HG03469 (cell line): Measurements from ENCODE around the gene DRAXIN.

Experiments used
- ATAC-seq: cut with Tn5 transposase; IDR thresholded peaks from one replicate; pipeline ENCODE4 v1.9.1; 2021; ENCODE audit warnings: mild to moderate bottlenecking, moderate library complexity, moderate number of reproducible peaks; ENCODE audit not compliant: unreplicated experiment

DRAXIN gene

DNA sequence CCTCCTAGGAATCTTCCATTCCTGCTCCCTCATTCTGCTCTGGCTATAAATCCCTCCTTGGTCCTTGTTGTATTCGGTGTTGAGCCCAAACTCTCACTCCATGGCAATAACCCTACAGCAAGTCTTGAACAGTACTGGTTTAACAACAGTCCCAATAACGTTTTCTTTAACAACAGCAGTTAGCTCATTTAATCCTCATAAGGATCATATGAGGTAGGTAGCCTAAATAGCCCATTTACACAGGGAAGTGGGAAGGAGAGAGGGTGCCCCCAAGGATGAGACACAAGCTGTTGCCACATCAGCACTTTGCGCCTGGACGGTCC is 44.0 kb downstream of the DRAXIN start:
- no peak for ATAC-seq

DNA sequence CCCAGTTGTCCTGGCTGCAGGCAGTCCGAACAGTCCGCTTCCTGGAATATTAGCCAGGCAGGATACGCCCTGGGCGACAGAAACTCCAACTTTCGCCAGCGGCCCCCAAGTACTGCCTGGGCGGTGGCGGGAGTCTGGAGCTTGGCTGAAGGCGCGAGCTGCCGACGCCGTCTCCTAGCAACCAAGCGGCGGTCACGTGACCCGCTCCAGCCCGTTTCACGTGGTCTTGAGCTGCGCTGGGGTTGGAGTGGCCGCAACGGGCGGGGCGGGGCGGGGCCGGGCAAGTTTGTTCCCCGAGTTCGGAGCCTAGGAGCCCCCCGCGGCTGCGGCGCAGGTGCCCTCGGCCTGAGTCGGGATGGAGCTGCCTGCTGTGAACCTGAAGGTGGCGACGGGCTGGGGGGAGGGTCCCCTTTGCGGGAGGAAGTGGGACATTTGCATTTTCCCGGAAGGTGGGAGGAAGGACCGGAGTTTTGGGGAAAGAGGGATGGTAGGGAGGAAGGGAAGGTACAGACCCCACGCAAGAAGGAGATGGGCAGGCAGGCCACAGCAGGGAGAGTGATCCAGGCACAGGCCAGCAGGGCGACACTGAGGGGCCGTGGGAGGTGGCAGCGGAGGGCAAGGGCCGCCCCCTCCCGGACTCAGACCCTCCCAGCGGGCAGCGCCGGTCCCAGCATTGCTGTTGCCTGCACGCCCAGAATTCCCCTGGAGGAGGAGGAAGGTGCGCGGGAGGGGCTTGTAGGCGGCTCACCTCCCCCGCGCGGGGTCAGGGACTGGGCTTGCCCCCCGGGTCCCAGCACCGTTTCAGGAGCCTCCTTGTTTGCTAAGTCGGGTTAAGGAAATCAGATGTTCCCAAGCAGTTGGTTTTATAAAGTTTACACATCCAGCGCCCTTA is 44.6 kb downstream of the DRAXIN start, which contains the start of gene AGTRAP:
Gene AGTRAP, plus strand, starts transcription at position 283 of the 892 bp plus-strand sequence. Its CDS starts 73 bp downstream, at position 356.
- peak; percentile 56 for ATAC-seq

DNA sequence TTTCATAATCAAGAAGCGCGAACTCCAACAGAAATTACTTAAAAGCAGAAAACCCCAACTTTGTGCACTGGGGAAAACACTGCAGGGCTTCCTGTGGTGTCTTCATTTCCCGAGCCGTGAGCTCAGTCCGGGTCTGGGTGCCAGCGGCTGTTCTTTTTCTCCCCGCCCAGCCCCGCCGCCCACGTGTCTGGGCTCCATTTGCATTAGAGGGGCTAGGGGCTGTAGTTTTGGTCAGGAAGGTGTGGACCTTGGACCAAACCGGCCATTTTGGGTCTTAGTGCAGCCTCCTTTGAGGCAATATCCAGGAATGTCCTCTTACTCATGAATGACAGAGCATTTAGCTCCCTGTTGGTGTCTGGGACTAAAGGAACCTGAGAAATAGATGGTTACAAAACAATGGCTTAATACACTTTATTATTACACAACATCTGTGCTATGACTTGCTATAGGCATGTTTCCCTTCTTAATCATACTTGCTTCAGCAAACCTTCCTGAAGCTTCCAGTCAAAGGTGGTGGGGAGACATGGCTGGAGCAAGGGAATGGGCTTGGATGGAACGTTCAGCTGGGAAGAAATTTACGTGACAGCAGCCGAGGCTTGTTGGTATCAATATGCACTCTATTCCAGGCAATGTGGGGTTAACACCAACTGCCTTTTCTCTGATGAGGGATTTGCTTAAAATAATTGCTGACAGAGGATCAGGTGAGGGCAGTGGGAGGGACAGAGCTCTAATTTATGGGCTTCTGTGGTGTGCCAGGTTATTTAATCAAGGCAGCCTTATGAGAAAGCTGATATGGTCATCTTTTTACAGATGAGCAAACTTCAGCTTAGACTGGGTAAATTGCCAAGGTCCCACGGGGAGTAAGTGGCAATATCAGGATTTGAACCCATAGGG is 45.5 kb downstream of the DRAXIN start:
- ATAC-seq, result no peak

DNA sequence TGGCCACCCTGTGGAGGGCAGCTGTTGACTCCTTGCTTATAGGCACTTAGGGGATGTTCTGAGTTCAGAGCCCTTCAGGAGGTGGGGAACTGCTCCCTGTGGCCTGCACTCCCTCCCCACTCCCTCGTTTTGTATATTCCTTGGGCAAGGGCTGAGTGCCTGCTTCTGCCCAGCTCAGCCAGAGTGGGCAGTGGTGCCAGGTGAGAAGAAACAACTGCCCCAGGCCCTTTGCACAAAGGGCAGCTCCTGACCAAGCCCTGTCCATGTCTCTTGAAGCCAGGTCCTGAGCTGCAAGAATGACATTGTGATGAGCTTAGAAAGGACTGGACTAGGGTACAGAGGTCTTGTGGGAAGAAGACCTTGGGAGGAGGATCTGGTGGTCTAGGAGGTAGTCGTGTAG is 46.6 kb downstream of the DRAXIN start:
- ATAC-seq, result no peak

DNA sequence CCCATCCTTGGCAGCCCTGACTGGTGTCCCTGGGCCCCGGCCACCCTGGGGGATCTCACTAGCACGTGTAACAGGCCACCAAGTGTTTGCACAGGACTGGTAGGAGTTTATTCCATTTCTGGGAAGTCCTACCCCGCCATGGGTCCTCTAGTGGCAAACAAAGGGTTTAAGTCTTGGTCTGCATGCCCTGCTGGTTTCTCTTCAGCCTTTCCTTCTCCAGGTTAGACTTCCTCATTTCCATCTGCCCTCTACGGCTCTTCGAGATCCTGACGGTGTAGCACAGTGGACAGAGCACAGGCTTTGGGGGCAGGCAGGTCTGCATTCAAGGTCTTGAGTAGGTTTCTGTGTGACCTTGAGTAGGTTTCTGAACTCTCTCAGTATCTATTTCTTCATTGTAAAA is 47.3 kb downstream of the DRAXIN start:
- no peak for ATAC-seq

DNA sequence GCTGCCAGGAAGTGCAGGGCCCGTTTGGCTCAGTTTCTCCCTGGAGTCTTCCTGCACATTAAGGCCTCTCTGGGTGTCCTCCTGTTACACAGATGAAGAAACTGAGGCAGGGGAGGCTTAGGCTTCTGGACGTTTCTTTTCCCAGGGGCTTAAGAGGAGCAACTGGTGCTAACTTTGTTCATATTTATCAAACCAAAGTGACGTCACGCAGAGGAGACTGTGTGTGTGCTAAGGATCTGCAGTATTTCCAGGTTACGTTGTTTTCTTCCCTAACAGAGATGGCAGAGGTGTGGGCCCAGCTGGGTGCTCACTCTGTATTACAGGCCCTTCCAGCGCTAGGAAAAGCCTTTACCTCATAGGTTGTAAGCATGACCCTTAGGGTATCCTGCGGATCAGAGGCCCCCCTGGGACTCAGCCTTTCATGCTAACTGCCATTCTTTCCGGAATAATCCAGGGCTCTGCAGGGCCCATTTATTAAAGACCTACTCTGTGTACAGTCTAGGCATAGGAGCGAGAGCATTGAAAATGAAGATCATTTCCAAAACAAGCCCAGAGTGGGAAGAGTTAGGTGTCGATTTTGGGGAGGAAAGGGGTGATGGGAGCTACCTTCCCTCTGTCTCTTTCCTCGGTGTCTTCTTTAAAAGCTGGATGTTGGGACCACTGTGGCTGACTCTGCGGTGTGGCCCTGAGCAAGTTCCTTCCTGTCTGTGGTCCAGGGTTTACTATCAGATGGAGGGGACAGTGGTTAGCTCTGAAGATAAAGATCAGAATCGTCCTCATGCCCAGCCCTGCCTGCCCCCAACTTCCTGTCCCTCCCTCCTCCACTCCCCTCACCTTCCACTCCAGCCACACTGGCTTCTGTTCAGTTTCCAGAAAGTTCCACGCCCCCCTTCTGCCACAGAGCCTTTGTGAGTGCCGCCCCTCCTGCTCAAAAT is 49.0 kb downstream of the DRAXIN start:
- ATAC-seq, result no peak

DNA sequence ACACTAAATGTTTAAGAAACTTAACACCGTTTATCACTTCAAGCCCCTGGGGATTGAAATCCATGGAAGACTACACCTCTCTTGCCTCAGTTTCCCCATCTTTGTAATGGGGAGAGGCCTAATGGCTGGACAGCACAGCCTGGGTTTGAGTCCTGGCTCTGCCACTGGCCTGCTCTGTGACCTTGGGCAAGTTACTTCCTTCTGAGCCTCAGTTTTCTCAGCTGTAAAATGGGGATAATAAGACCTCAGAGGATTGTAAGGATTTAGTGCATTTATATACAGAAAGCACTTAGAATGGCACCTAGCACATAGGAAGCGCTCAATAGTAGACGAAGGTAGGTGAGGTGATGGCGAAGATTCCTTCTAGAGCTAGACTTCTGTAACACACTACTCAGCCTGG is 50.0 kb downstream of the DRAXIN start:
- ATAC-seq, result no peak

DNA sequence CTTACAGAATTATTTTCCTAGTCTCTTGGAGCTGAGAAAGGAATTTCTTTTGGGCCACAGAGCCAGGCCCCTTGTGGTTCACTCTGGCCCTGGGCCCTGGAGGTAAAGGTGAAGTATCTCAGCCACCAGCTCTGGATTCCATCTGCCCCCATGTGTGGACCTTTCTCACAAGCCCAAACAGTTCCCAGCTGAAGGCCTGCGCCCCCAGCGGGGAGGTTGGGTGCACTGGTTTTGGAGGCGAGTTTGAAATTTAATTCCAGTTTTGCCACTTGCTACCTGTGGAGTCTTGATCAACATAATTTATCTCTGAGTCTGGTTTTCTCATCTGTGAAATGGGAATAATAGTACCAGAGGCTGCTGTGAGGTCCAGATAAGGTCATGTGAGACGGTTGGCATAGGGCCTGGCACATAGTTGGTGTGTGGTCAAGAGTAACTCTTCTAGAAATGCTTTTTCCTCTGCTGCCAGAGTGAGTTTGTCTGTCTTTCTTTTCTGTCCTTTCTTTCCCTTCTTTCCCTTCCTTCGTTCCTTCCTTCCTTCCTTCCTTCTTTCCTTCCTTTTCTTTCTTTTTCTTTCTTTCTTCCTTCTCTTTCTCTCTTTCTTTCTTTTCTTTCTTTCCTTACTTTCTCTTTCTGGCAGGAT is 50.5 kb downstream of the DRAXIN start:
- no peak for ATAC-seq

DNA sequence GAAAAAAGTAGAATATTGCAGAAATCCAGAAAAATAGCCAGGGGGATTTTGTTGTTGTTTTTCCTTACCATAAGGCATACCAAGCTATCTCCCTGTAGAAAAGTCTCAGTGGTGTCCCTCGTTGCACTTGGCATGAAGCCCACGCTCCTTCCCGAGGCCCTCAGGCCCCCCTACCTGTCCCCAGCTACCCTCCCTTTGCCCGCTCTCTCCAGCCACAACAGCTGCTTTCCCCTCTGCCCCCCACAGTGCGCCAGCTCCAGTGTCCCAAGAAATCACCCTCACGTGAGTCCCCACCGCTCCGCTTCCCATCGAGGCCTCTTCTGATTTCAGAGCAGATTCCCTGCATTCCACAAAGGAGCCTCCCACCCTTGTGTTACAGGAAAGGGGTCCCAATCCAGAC is 52.8 kb downstream of the DRAXIN start:
- no peak for ATAC-seq

DNA sequence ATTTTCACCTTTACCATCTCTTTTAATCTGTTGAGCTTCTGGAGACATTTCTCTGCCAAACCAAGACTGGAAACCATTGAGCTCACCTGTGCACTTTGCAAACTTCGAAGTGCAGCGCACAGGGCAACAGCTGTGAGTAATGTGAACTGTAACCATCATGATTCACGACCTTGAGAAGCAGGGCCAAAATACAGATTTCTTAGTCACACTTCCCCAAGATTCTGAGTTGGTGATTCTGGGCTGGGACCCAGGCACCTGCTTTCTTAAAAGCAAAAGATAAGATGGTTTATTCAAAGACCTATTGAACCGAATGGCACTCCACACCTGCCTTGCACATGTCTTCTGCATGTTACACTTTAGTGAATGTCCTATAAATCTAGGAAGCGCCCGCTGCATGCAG is 54.6 kb downstream of the DRAXIN start:
- ATAC-seq, result no peak

DNA sequence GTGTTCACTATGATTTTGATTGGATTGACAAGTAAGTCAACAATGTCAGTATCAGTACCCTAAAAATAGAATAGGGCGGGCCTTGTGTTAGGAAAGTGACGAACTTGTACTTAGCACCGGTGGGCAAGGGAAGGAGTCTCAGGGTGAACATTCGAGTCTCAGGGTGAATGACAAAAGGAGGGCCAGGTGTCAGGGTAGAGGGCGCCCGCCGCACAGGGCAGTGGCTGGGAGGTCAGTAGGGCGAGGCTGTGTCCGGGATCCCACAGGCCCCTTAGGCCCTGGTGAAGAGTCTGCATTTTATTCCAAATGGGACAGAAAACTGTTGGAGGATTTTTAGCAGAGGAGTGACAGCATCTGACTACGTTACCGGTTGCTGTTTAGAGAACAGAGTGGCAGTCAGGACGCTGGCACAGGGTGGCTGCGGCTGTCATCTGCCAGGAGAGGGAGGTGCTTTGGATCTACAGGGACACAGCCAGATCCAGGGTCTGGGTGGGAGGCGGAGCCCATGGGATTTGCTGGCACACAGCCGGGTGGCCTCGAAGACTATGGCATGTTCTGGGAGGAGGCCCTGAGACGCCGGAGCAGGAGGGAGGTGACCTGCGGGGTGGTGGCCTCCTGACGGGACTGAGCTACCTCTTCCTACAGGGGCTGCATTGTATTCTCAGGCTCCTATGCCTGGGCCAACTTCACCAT is 55.4 kb downstream of the DRAXIN start:
- no peak for ATAC-seq

DNA sequence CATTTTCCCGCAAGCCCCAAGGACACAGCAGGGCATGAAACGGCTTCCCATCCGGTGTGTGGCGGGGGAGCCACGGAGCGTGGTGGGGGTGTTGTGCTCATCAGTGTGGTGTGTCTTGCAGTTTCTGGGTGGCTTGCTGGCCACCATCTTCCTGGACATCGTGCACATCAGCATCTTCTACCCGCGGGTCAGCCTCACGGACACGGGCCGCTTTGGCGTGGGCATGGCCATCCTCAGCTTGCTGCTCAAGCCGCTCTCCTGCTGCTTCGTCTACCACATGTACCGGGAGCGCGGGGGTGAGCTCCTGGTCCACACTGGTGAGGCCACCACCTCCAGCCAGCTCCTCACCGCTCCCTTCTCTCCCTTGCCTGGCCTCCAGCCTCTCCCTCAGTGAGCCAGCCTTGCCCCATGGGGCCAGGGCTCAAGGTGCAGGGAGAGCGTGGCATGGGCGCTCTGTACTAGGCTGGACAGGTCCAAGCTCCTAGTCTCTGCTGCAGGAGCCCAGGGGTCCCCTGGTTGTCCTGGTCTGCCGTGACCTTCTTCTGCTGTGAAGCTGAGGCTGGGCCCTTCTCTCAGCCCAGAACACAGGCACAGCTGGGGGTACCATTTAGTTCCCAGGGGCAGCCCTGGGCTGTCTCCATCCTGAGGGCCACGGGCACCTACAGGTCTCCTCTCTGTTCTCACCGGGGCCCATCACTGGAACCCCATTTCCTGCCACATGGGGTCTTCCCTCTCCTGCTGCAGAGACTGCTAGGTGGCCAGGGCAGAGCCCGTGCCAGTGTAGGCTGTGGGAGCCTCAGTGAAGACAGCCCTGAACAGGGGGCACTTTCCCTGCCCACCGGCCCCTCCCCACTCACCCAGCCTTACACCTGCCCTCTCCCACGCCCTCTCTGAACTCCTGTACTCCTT is 57.0 kb downstream of the DRAXIN start:
- no peak for ATAC-seq

DNA sequence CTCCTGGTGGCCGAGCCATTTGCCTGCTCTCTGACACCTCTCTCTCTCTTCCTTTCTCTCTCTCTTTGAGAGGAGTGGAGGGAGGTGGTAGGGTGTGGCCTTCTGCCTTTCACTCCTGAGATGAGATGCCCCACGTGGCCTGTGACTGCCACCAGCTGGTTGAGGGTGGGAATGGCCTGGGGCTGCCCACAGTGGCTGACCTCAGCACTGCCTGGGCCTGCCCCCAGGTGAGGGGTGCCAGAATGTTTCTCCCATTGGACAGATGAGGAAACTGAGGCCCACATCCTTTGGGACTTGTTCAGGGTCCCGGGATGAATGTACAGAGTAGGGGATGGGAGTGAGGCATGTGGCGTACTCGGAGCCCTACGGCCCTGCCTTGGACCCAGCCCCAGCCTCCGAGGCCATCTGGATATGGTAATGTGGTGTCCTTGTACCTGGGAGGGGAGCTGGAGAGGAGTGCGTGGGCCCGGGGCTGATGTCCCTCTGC is 57.7 kb downstream of the DRAXIN start:
- ATAC-seq, result no peak

DNA sequence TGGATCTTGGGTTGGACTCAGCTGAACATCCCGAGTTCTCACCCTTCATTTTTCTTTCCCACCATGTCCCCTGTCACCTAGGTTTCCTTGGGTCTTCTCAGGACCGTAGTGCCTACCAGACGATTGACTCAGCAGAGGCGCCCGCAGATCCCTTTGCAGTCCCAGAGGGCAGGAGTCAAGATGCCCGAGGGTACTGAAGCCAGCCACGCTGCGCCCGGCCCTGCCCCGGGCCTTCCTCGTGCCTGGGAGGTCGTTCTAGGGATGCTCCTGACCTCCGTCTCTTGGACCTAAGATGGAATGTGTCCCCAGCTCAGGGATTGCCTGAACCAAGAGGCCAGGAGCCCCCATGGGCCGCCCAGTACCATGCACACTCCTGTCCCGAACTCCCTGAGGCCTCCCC is 58.5 kb downstream of the DRAXIN start:
- ATAC-seq, result no peak

DNA sequence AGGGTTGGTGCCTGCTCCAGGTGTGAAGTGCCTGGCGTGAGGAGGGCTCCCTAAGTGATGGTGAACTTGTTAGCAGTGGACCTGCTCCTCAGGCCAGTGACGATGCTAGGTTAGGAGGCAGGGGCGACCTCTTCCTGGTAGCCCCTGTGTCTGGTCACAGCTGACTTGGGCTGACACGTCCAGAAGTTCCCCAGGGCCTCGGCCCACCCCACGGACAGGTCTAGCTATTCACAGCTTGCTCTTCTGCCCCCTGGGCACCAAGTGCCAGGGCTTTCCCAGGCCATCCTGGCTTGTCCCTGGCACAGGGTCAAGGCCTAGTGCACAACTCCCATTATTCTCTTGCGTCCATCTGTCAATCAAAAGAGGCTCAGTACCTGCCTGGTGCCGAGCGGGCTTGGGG is 59.6 kb downstream of the DRAXIN start:
- ATAC-seq, result no peak

DNA sequence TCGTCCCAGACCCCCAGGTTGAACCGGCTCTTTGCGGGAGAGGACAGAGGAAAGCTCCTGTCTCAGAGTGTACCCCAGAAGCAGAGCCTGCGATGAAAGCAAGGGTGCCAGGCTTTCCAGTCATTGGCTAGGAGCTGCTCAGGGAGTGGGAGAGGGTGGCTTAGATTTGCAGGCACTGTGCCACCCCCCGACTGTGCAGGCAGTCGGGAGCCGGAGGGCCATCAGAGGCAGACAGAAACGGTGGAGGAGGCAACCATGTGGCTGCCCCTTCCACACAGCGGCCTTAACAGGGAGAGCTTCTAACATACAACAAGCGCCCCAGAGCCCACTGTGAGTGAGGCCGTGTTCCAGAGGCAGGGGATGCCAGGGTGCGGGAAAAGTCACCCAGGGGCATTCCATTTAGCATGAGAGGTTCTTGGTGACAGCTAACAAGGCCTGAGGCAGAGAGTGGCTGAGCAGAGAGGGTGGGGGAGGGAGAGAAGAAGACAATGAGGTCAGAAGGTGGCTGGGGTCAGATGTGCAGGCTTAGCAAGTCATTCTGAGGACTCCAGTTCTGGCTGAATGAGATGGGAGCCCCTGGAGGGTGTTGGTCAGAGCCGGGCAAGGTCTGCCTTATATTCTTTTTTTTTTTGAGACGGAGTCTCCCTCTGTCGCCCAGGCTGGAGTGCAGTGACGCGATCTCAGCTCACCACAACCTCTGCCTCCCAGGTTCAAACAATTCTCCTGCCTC is 61.0 kb downstream of the DRAXIN start:
- no peak for ATAC-seq

DNA sequence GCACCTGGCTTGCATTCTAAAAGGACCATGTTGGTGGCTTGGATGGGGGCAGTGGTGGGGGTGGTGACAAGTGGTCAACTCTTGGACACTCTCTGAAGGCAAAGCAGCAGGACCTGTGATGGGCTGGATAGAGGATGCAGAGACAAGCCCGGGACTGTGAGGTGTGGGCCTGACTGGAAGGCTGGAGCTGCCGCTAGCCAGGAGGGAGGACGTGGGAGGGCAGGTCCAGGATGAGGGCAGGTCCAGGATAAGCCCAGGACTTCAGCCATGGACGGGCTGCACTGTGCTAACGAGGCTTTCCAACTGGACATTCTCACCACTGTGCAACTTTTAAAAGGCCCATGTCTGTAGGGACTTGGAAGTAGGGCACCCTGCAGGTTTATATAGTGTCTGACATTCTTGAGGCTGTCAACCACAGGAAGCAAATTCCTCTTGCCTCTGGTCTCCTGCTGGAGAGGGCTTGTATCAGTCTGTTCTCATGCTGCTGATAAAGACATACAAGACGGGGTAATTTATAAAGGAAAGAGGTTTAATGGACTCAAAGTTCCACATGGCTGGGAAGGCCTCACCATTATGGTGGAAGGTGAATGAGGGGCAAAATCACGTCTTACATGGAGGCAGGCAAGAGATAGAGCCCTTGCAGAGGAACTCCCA is 62.2 kb downstream of the DRAXIN start:
- no peak for ATAC-seq
